Right renal cortex interstitium (tissue), 3 donors: ENCODE results near the gene SEPTIN1. TPM values are rescaled to one million over a fixed set of nuclear protein-coding genes. Genes with fewer than 3 reads are reported as not detected.
"Not testable (repeated sequence)": the region's sequence is repeated elsewhere in the genome, so short reads cannot be mapped to it uniquely, and the experiment has no call there.

Experiments used
- DNase-seq, 3 donors: peaks; one replicate each; pipeline ENCODE4 v3.0.0-alpha.2; 2013; ENCODE audit warnings: low read depth in 3 of 3, low spot score in 2 of 3
- polyA plus RNA-seq, 3 donors: library from polyadenylated mRNA; unstranded; fragments of 120-200 nt; gene quantifications; one replicate each; pipeline ENCODE4 v1.2.1, GENCODE V29; 2013; ENCODE audit not compliant: insufficient read length in 3 of 3

The SEPTIN1 gene
- polyA plus RNA-seq, 3 donors: 1.7 to 2.2 (median 2.1) TPM

- DNase-seq: no peak
Observed at GRCh38 chr16:30358577-30358936, 23.8 kb downstream of the SEPTIN1 start.

- no peak for DNase-seq
Observed at GRCh38 chr16:30357715-30358576, 24.4 kb downstream of the SEPTIN1 start.

GRCh38 chr16:30357085-30357714 lies 25.2 kb downstream of the SEPTIN1 start:
- no peak for DNase-seq

GRCh38 chr16:30356401-30357084 lies 25.8 kb downstream of the SEPTIN1 start:
- no peak for DNase-seq

GRCh38 chr16:30355954-30356308 lies 26.4 kb downstream of the SEPTIN1 start:
- no peak for DNase-seq

GRCh38 chr16:30355144-30355953 lies 27.0 kb downstream of the SEPTIN1 start, which contains the start of gene CD2BP2:
CD2BP2 (minus strand) TSS chr16:30355308; CDS start chr16:30354681, 627 bp downstream.
- peak; percentile 98 to 99 (median 99) for DNase-seq

GRCh38 chr16:30354423-30355143 lies 27.8 kb downstream of the SEPTIN1 start:
- no peak for DNase-seq

GRCh38 chr16:30353438-30354129 lies 28.8 kb downstream of the SEPTIN1 start:
- DNase-seq: no peak

- no peak for DNase-seq
Observed at GRCh38 chr16:30352488-30353401, 29.6 kb downstream of the SEPTIN1 start.

GRCh38 chr16:30351586-30352419 lies 30.6 kb downstream of the SEPTIN1 start:
- DNase-seq: no peak

GRCh38 chr16:30351001-30351441 lies 31.3 kb downstream of the SEPTIN1 start:
- DNase-seq: no peak

GRCh38 chr16:30350134-30350871 lies 32.1 kb downstream of the SEPTIN1 start:
- DNase-seq: no peak

GRCh38 chr16:30349675-30350074 lies 32.7 kb downstream of the SEPTIN1 start:
- no peak for DNase-seq

GRCh38 chr16:30348929-30349328 lies 33.4 kb downstream of the SEPTIN1 start:
- no peak for DNase-seq

- DNase-seq: no peak
Observed at GRCh38 chr16:30348113-30348512, 34.2 kb downstream of the SEPTIN1 start.

GRCh38 chr16:30346286-30346685 lies 36.1 kb downstream of the SEPTIN1 start:
- DNase-seq: no peak

- DNase-seq: not testable (repeated sequence)
Observed at GRCh38 chr16:30343491-30343820, 38.9 kb downstream of the SEPTIN1 start.
